Stimulated activated CD8-positive, alpha-beta memory T cell treated with anti-CD3 and anti-CD28 coated beads, Interleukin-4, amount 100 ng/mL, for 1 hour (primary cell): ENCODE results near the gene AIFM2.

ENCODE experiments used
- DNase-seq, 2 donors: peaks; one replicate each; pipeline ENCODE4 v3.0.0-alpha.2; 2020; ENCODE audit warnings: low read depth in 2 of 2, low spot score in 1 of 2

Gene AIFM2

DNA sequence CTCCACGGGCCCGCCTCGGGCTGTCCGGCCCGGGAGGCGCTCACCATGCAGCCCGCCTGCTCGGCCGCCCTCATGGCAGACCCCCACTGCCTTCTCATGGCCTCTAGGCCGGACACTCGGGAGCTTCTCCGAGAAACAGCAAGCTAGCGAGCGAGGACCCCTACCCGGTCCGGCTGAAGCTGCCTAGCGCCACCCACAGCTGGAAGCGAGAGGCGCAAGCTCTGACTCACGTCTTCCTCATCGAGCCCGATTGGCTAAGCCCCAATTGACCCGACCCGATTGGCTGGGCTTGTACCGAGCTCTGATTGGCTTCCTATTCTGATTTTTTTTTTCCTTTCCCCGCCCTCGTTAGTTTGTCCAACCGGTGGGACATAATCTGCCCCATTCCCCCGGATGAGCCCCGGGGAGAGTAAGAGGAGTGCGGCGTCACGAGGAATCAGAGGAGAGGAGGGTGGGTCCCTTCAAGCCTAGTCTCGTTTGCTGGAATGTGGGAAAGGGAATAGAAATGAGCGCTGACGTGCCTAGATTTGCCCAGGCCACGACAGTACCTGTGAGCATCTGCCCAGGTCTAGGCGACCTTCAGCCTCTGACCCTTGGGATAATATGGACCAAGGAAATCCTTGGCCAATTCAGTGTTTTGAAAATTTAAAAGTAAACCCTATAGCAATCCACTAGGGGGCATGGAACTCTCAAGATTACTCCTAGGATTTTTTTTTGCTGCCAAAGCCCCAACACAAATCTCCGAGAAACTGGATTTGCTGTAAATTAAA is 14.0 kb upstream of the AIFM2 start, which contains the start of gene TYSND1:
Gene TYSND1, minus strand, starts transcription at position 212 of the 770 bp plus-strand sequence. Its CDS starts 114 bp downstream, at position 98.
- peak; percentile 79 to 85 for DNase-seq

DNA sequence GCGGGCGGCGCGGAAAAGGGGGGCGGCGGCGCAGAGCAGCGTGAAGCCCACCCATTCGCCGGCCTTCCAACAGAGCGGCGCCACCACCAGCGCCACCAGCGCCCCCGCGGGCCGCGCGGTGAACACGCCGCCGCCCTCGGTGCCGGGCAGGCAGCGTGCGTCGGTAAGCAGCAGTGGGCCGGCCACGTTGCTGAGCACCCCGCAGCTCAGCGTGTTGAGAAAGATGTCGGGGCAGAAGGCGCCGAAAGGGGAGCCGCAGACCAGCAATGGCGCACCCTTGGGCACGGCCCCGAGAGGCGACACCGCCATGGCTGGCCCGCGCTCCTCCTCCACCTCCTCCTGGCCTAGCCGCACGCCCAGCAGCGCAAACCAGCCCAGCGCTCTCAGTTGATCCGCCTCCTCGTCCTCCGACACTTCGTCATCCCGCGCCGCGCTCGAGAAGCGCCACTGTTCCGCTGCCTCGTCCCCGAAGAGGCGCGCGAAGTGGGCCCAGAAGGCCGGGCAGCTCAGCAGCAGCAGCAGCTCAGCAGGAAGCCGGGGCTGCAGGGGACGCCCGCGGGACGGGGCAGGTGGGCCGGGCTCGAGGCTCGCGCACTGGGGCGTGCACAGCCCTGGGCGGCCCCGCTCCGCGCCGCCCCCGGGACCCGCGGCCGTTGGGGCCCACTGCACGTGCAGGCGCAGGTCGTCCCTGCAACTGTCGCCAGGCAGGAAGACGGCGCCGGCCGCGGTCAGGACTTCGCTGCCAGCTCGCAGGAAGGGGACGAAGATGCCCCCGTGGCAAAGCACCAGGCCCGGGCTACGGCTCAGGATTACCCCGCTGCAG is 13.3 kb upstream of the AIFM2 start:
- peak; percentile 37 to 40 for DNase-seq

- no peak for DNase-seq
These were observed 12.6 kb upstream of the AIFM2 start for GRCh38 chr10:70145166-70145665.

DNA sequence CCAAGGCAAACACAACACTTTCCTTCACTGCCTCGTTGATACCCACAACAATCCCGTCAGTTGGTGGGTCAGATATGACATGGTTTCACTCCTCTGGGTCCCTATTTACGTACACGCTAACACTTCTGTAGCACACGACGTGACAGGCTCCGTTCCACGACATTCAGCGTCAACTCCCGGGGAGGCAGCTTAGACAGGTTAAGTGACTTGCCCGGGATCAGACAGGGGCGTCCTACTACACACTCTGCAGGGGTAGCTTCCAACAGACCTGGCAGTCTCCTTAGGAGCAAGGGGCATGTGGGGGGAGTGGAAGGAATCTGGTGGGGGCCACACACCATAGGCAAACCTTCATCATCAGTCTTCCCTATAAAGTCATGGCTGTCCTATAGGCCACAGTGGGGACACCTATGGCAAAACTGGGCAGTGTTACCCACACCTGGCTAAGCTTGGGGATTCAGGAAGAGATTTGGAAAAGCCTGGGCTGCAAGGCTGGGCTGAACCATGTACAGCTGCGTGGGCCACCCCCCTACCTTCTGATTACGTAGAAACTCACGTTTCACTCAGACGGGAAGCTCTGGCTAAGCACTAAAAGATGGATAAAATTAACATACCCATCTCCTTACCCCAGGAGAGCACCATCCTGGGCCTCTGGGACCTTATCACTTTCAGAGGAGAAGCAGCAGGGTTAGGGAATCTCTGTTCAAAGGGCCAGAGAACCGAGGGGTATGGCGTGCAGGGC is 11.9 kb upstream of the AIFM2 start:
- DNase-seq, result no peak

GRCh38 chr10:70142555-70142954 is 9.9 kb upstream of the AIFM2 start:
- no peak for DNase-seq

DNA sequence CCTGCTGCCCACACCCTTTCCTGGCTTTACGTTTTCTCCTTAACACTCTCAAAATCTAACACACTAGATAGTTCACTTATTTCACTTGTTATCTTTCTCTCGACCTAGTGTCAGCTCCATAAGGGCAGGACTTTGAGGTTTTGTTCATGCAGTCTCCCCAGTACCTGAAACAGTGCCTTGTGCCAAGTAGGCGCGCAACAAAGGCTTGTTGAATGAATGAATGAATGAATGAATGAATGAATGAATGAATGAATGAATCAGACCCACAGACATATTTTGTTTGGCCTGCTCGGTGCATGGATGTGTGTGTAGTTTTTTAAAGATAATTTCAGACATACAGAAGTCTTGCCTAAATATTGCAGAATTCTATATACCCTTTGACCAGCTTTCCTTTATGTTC is 7.7 kb upstream of the AIFM2 start:
- DNase-seq, result no peak

GRCh38 chr10:70139997-70140250 is 7.3 kb upstream of the AIFM2 start:
- no peak for DNase-seq

DNA sequence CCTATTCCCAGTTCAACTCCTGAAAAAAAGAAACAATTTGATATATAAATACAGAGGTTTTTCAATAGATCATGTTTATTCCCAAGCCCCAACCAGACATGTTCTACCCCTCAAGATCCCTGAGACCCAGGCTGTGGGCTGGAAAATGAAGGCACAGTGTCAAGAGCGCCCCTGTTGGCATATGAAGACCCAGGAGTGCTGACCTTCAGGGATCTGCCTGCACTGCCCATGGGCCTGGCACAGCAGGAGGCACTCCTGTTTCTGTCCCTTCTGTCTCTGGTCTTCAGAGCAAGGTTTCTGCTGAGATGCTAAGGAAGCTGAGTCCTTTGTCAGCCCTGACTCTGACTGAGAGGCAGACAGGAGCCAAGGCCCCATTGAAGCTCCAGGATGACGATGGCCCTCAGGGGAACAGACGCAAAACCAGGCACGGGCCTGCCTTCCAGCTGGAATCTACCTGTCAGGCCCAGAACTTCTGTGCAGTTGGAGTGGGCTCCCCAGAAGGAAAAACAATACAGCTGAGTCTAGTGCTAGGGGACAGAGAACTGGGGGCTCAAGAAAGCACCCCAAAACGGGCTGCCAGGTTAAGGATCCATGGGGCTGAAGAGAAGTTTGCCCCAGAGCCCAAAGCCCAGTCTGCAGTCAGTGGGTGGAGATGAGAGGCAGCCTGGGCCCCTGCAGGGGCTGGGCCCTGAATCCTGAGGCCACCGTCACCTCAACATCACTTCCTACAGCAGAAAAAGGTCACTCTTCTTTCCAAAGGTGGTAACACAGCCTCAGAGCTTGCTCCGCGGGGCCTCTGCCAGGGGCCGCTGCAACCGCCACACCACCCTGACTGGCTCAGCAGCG is 6.7 kb upstream of the AIFM2 start:
- no peak for DNase-seq

DNA sequence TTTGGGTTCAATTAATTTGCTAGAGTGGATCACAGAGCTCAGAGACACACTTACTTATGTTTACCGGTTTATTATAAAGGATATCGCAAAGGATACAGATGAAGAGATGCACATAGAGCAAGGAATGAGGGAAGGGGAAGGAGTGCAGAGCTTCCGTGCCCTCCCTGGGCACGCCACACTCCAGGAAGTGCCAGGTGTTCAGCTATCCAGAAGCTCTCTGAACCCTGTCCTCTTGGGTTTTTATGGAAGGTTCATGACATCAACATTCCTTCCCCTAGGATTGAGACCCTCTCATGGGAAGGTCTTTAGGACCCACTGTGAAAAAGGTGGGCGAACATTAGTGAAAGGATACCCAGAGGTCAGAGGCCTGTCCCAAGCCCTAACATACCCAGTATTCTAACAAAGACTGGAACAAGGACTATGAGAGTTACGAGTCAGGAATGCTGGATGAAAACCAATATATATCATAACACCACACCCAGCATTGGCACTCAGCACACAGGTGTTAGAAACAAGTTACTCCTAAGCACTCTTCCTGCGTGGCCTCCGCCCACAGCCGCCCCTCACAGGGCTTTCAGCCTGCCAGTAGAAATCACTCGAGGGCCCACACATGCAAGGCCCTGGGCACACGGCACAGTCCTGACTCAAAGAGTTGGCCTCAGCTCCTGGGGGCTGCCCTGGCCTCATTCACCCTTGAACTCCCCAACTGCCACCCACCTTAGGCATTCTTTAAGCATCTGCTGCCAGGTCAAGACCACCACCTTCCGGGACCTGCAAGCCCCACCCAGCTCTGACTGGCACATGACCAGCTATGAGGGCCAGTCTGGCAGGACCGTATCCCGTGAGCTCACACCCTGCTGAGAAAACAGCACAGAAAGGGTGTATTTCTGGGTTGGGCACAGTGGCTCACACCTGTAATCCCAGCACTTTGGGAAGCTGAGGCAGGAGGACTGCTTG is 5.6 kb upstream of the AIFM2 start:
- no peak for DNase-seq

- DNase-seq, result no peak
These were observed 4.5 kb upstream of the AIFM2 start for GRCh38 chr10:70137135-70137534.

GRCh38 chr10:70135684-70136083 is 3.1 kb upstream of the AIFM2 start:
- no peak for DNase-seq

- no peak for DNase-seq
These were observed 2.4 kb upstream of the AIFM2 start for GRCh38 chr10:70135046-70135445.

DNA sequence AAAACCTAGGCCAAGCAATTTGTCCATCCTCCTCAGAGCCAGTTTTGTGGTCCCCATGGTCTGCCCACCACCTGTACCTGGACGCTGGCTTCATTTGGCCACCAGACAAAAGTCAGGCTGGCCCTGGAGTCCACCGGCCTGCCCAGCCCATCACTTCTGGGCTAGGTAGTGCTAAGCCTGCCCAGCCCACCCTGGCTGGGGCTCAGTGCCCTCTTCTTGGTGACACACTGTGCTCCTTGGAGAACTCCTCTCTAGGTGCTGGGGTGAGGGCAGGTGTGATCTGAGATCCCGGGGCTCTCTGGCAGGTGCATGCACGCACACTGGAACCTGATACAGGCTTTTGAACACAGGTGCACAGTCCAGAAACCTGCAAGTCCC is 1.1 kb downstream of the AIFM2 start:
- no peak for DNase-seq

GRCh38 chr10:70130878-70131559 is 1.6 kb downstream of the AIFM2 start:
- DNase-seq, result no peak

DNA sequence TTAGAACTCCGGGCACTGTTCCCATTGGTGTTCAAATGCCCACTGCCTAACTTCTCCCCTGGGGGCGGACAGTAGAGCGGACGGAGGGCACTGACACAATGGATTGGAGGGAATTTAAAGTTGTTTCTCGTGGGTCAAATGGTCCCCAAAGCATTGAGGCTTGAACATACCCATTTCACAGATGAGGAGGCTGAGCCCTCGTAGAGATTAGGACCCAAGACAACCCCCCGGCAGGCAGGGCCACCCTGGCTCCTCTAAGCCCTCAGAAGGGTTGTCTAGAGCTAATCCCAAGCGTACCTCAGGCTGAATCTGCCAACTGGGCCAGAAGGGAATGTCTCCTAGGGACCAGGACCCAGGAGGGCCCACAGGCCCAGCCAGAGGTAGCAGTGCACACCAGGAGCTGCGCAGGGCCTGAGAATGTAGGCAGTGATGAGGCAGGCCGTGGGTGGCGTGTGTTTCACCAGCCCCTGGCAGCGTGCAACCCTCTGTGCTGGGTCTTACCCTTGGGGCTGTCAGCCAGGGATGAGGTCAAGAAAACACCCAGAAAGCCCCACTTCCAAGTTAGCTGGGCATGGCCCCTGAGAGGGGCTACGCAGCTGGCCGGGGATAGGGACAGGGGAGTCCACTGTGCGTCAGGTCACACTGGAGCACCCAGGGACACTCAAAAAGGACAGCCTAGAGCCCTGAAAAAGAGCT is 5.8 kb downstream of the AIFM2 start:
- no peak for DNase-seq

- DNase-seq, result no peak
These were observed 6.6 kb downstream of the AIFM2 start for GRCh38 chr10:70125918-70126552.

GRCh38 chr10:70124918-70125317 is 7.7 kb downstream of the AIFM2 start:
- no peak for DNase-seq

- no peak for DNase-seq
These were observed 8.2 kb downstream of the AIFM2 start for GRCh38 chr10:70124415-70124814.
